Measurements from ENCODE around the gene DNAH12. TPM values are rescaled to one million over a fixed set of nuclear protein-coding genes. Genes with fewer than 3 reads are reported as not detected.
A peak's percentile ranks its signal among the peaks of the same experiment; 100 is the strongest.
"Not testable (repeated sequence)": the region's sequence is repeated elsewhere in the genome, so short reads cannot be mapped to it uniquely, and the experiment has no call there.

Gene DNAH12
- total RNA-seq, 1 donor from 2014 or later = 0.02 TPM

DNA sequence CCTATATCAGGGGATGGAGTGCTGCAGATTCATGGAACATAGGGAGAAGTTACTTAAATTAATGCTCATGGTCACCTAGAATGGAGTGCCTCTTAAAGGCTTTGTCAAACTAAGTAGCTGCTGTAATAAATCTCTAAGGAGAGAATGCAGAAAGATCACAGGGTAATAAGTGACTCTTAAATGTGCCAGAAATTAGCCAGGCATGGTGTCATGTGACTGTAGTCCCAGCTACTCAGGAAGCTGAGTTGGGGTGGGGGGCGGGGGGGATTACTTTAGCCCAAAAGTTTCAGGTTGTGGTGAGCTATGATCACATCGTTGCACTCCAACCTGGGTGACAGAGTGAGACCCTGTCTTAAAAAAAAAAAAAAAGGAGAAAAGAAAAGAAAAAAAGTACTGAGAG lies 160.7 kb downstream of the DNAH12 start:
- Histone ChIP-seq H3F3A (ENCODE audit: low read depth) (no peaks in the 10 kb centered on the region), H3K27ac (no peak overlapping the region), H2AFZ (replicated peaks) (peak overlapping the region; percentile 5), H3K9ac (no peak overlapping the region), H3K9me3 (ENCODE audit: low read depth) (no peaks in the 10 kb centered on the region), H3K4me1 (no peaks in the 10 kb centered on the region), H3K36me3 (no peaks in the 10 kb centered on the region), H4K20me1 (ENCODE audit: low read depth) (no peaks in the 10 kb centered on the region), H3K4me2 (no peak overlapping the region), H3K79me2 (ENCODE audit: low read depth) (no peaks in the 10 kb centered on the region), H3K4me3 (no peak overlapping the region), H3K27me3 (no peaks in the 10 kb centered on the region)
- Mint-ChIP-seq H3K4me3 (no peak overlapping the region), H3K27me3 (ENCODE audit: insufficient read depth, low read depth) (no peaks in the 10 kb centered on the region), H3K9me3 (no peaks in the 10 kb centered on the region), H3K4me1 (peaks cover 8% of the 10 kb centered on the region), H3K36me3 (no peaks in the 10 kb centered on the region), H3K27ac (no peak overlapping the region)
- TF ChIP-seq, protein P1, sequence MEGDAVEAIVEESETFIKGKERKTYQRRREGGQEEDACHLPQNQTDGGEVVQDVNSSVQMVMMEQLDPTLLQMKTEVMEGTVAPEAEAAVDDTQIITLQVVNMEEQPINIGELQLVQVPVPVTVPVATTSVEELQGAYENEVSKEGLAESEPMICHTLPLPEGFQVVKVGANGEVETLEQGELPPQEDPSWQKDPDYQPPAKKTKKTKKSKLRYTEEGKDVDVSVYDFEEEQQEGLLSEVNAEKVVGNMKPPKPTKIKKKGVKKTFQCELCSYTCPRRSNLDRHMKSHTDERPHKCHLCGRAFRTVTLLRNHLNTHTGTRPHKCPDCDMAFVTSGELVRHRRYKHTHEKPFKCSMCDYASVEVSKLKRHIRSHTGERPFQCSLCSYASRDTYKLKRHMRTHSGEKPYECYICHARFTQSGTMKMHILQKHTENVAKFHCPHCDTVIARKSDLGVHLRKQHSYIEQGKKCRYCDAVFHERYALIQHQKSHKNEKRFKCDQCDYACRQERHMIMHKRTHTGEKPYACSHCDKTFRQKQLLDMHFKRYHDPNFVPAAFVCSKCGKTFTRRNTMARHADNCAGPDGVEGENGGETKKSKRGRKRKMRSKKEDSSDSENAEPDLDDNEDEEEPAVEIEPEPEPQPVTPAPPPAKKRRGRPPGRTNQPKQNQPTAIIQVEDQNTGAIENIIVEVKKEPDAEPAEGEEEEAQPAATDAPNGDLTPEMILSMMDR (IDR thresholded peaks at IDR 0.05) = no peak
- no peak for TF ChIP-seq EZH2 (IDR thresholded peaks at IDR 0.05)
- no peak for TF ChIP-seq EZH2phosphoT487 (IDR thresholded peaks at IDR 0.05)
- DNase-seq (ENCODE audit: low spot score) = no peak

DNA sequence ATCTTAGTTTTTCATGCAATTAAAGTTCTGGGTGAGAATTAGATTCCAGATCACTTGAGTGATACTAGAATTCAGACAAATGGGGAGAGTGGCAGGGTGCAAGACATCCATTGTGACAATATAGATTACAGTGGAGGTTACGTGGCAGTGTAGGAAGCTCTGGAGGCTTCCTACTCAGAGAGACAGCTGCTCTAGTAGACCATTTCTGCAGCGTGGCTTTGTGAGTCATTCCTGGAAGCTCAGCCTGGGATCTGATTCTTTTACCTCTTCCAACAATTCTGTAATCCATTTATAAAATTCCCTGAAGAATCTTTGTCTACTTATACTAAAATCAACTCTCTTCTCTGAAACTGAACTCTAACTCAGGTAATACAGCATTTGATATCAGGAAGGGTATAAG lies 161.2 kb downstream of the DNAH12 start:
- no peaks in the 10 kb centered on the region for H3F3A ChIP-seq (ENCODE audit: low read depth)
- no peak for DNase-seq (ENCODE audit: low spot score)
- no peaks in the 10 kb centered on the region for H3K27me3 Mint-ChIP-seq (ENCODE audit: insufficient read depth, low read depth)
- no peak overlapping the region for H3K27ac ChIP-seq
- no peaks in the 10 kb centered on the region for H3K36me3 ChIP-seq
- no peak overlapping the region for H3K4me2 ChIP-seq
- no peaks in the 10 kb centered on the region for H3K27me3 ChIP-seq
- H4K20me1 ChIP-seq (ENCODE audit: low read depth) = no peaks in the 10 kb centered on the region
- no peaks in the 10 kb centered on the region for H3K79me2 ChIP-seq (ENCODE audit: low read depth)
- no peak overlapping the region for H3K9ac ChIP-seq
- H3K9me3 ChIP-seq (ENCODE audit: low read depth) = no peaks in the 10 kb centered on the region
- no peaks in the 10 kb centered on the region for H3K4me1 ChIP-seq
- no peak for TF ChIP-seq EZH2 (IDR thresholded peaks at IDR 0.05)
- TF ChIP-seq EZH2phosphoT487 (IDR thresholded peaks at IDR 0.05) = no peak
- TF ChIP-seq, protein P1 (IDR thresholded peaks at IDR 0.05) = no peak
- no peak overlapping the region for H3K4me3 ChIP-seq
- H3K4me3 Mint-ChIP-seq = no peak overlapping the region
- peak overlapping the region; percentile 5 for H2AFZ ChIP-seq (replicated peaks)
- H3K4me1 Mint-ChIP-seq = peaks cover 10% of the 10 kb centered on the region
- no peak overlapping the region for H3K27ac Mint-ChIP-seq
- no peaks in the 10 kb centered on the region for H3K9me3 Mint-ChIP-seq
- no peaks in the 10 kb centered on the region for H3K36me3 Mint-ChIP-seq

DNA sequence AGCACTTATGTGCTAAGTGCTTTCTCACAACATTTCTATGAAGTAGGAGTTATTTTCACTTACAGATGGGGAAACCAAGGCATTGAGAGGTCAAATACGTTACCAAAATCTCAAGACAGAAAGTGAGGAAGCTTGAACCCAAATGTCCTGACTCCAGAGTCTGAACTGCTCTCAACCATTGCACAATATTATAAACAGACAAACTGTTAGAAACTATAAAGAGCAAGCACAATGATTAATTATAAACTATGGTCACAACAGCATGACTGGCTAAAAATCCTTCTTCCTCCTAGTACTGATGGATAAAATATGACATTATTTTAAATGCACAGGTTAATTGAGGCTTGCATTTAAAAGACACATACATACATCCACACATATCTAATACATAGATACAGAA lies 173.8 kb downstream of the DNAH12 start:
- no peak overlapping the region for H3K4me3 Mint-ChIP-seq
- DNase-seq (ENCODE audit: low spot score) = no peak
- peaks cover 3% of the 10 kb centered on the region for H3K9me3 Mint-ChIP-seq
- Histone ChIP-seq H3F3A (ENCODE audit: low read depth) (no peaks in the 10 kb centered on the region), H4K20me1 (ENCODE audit: low read depth) (no peaks in the 10 kb centered on the region), H3K27me3 (no peaks in the 10 kb centered on the region), H3K4me1 (no peaks in the 10 kb centered on the region), H3K4me2 (no peak overlapping the region), H3K36me3 (no peaks in the 10 kb centered on the region), H3K4me3 (no peak overlapping the region), H3K79me2 (ENCODE audit: low read depth) (no peaks in the 10 kb centered on the region), H3K9ac (no peak overlapping the region), H3K27ac (no peak overlapping the region), H3K9me3 (ENCODE audit: low read depth) (no peaks in the 10 kb centered on the region), H2AFZ (replicated peaks) (peak overlapping the region; percentile 18)
- no peaks in the 10 kb centered on the region for H3K4me1 Mint-ChIP-seq
- H3K27me3 Mint-ChIP-seq (ENCODE audit: insufficient read depth, low read depth) = peaks cover 2% of the 10 kb centered on the region
- no peak overlapping the region for H3K27ac Mint-ChIP-seq
- no peaks in the 10 kb centered on the region for H3K36me3 Mint-ChIP-seq
- TF ChIP-seq EZH2phosphoT487 (IDR thresholded peaks at IDR 0.05) (no peak), EZH2 (IDR thresholded peaks at IDR 0.05) (no peak)
- TF ChIP-seq, protein P1 (IDR thresholded peaks at IDR 0.05) = no peak

DNA sequence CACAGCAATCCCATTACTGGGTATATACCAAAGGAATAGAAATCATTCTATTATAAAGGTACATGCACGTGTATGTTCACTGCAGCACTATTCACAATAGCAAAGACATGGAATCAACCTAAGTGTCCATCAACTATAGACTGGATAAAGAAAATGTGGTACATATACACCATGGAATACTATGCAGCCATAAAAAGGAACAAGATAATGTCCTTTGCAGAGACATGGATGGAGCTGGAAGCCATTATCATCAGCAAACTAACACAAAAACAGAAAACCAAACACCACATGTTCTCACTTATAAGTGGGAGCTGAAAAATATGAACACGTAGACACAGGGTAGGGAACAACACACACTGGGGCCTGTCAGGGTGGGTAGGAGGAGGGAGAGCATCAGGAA lies 179.1 kb downstream of the DNAH12 start:
- not testable (repeated sequence) for H3K27ac Mint-ChIP-seq, H3K9ac ChIP-seq, H3K36me3 Mint-ChIP-seq

DNA sequence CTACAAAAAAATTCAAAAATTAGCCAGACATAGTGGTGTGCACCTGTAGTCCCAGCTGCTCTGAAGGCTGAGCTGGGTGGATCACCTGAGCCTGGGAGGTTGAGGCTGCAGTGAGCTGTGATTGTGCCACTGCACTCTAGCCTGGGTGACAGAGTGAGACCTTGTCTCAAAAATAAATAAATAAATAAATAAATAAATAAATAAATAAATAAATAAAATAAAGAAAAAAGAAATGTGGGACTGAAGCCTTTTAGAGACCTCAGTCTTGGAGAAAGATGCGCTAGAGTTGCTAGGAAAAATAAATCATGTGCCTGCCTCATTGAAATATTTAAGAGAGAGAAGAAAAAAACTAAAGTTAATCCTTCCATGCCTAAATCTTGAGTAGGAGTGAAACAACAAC lies 187.9 kb downstream of the DNAH12 start:
- H3F3A ChIP-seq (ENCODE audit: low read depth); H3K27ac Mint-ChIP-seq; H3K27ac ChIP-seq; H3K27me3 Mint-ChIP-seq (ENCODE audit: insufficient read depth, low read depth); H3K27me3 ChIP-seq; H3K4me3 Mint-ChIP-seq; H3K79me2 ChIP-seq (ENCODE audit: low read depth); H3K4me3 ChIP-seq; DNase-seq (ENCODE audit: low spot score); H3K9me3 ChIP-seq (ENCODE audit: low read depth); H3K36me3 Mint-ChIP-seq; H3K9me3 Mint-ChIP-seq; H3K9ac ChIP-seq; H2AFZ ChIP-seq (replicated peaks); H3K4me2 ChIP-seq; H3K4me1 ChIP-seq; H3K36me3 ChIP-seq; H4K20me1 ChIP-seq (ENCODE audit: low read depth); H3K4me1 Mint-ChIP-seq: not testable (repeated sequence)

More for the DNA sequence above, 179.1 kb downstream of the DNAH12 start:
- H2AFZ ChIP-seq (replicated peaks); H3K9me3 ChIP-seq (ENCODE audit: low read depth); H3K36me3 ChIP-seq; H3K4me1 Mint-ChIP-seq; H3K4me3 ChIP-seq; H3K4me2 ChIP-seq; H3K4me1 ChIP-seq; H3F3A ChIP-seq (ENCODE audit: low read depth); H3K27me3 ChIP-seq; H3K79me2 ChIP-seq (ENCODE audit: low read depth); H3K27me3 Mint-ChIP-seq (ENCODE audit: insufficient read depth, low read depth); H3K9me3 Mint-ChIP-seq; H3K4me3 Mint-ChIP-seq; DNase-seq (ENCODE audit: low spot score); H3K27ac ChIP-seq; H4K20me1 ChIP-seq (ENCODE audit: low read depth): not testable (repeated sequence)

All from neural progenitor cell (in vitro differentiated cells).